ENCODE data around the gene CNPY2.
"Not testable (repeated sequence)": the region's sequence is repeated elsewhere in the genome, so short reads cannot be mapped to it uniquely, and the experiment has no call there.

CNPY2 gene

DNA sequence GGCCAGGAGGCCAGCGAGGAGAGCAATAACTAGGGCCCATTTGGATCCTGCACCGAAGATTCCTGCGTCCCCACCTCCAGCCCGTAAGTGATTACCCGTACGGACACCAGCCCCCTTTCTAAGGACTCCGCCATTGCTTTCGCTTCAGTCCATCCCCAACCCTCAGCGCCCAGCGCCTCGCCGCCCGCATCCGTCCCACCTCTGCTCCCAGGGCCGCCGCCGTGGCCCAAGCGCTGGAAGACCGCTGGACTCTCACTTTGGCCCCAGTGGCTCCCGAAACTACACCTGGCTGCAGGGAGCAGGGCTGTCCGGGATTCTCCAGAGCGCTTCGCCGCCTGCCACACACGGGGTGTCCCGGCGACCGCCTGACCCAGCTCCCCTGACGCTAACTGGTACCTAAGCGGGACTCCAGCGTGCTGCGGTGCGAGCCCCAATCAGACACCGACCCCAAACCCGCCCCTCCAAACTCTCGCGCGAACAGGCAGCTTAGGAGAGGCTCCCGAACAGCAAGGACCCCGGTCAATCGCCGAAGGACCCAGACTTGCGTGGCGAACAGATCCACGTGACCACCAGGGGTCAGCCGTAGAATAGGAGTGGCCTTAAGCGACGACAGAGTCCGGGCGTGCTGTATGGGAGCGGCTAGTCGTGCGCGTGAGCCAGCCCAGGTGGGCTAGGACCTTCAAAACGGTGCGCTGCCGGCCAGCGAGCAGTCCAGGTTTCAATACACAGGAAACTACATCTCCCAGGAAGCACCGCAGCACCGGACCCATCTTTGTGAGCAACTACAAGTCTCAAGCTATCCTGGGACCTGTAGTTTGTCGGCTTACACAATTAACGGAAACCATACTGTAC lies at the start of gene CNPY2:
Gene CNPY2 (minus strand): TSS at position 367 of the 852 bp plus-strand sequence. CDS start 771 bp downstream, outside the sequence.
- peak; percentile 98 for DNase-seq

- no peak for DNase-seq
These were observed 46.6 kb upstream of the CNPY2 start, which contains the start of gene APOF for GRCh38 chr12:56362130-56363059. Gene APOF (minus strand): TSS chr12:56362857. CDS start chr12:56362745, 112 bp downstream.

DNA sequence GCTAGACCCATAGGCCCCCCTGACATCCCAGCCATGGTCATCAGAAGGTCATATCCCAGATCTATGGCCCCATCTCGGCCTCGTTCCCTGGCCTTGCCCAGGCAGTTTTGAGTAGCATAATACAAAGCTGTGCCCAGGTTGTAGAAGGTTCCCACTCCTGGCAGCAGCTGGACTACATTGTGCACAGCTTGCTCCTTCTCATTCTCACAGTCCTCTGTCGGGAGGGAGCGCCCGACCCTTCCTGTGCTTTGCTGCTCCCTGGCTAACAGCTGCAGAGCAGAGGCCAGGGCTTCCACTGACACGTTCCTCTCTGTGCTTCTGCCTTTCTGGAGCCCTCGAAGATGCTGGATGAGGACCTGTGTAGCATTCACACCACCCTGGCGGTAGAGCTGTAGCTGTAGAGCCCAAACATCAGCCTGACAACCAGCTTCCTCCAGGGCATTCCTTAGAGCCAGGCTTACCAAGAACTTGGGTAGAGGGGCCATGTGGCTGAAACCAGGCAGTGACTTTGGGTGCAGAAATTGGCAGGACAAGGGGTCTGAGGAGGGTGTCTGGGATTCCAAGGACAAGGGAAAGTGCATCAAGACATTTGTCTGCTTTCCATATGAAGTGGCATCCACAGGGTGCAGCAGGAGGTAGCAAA lies 45.8 kb upstream of the CNPY2 start:
- no peak for DNase-seq

DNA sequence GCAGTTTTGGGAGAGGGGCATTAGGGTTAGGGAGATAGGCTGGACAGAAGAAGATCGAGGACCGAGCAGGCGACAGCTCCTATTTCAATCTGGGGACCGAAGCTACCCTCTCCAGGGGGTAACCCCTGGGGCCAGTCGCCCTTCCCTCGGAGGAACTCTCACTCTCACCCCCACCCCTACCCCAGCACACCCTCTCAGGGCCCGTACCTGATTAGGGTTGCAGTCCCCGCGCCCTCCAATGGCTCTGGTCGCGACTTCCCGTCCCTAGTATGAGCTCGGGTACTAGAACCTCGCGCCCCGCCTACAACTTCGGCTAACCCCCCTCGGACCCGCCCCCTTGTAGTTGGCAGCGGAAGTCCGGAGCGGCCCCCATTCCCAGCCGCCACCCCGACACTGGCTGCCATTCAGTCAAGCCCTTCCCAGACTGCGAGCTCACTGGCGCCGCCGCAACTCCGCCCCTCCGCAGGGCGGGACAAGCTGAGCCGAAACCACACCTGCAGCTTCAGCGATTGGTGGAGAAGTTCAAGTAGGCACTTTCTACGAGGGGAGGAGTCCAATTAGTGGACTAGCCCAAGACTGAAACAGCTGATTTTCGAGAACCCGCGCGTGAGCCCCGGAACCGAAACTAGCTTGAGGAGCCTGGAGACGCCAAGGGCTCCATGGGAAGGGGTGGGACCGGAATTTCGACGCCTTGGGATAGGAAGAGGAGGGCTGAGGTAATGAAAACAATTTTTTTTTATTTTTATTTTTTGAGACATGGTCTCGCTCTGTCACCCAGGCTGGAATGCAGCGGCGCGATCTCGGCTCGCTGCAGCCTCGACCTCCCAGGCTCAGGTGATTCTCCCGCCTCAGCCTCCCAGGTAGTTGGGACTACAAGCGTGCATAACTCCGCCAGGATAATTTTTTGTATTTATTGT lies 44.3 kb upstream of the CNPY2 start, which contains the start of gene STAT2:
Gene STAT2 (minus strand): TSS at position 257 of the 917 bp plus-strand sequence. CDS start 3,536 bp downstream, outside the sequence.
- peak; percentile 96 to 97 for DNase-seq

GRCh38 chr12:56358836-56359532 lies 43.2 kb upstream of the CNPY2 start:
- no peak for DNase-seq

DNA sequence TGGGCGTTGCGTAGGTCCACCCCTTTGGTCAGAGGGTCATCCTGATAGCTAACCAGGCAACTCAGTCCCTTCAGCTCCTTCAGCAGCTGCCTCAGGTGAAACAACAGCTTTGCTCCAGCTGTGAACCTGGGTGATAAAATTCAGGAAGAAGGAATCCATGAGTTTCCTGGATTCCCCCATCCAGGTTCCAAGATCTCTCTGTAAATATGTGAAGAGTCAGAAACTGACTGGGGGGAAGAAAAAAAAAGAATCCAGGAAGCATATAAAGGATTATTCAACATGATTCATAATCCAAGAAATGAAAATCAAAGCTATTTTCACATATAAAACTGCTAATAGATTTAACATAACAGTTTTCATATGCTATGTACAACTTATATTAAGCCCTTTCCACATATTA lies 35.5 kb upstream of the CNPY2 start:
- DNase-seq = no peak

- DNase-seq = no peak
These were observed 34.9 kb upstream of the CNPY2 start for GRCh38 chr12:56350662-56351061.

DNA sequence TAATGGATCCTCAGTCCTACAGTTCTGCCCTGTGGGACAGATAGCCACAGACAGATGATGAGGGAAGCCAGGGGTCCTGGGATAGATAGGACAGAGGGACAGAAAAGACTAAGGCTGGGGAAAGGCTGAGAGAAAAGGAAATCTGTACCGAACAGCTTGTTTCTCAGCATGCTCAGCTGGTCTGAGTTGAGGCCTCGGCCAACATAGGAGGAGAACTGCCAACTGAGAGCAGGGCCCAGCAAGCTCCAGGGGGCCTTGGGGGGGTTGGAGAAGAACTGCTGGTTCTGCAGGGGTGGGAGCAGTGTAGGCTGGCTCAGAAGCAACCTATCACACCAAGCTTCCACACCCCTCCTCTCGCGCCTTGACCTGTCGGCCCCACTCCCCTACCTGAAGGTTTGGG lies 33.0 kb upstream of the CNPY2 start:
- no peak for DNase-seq

DNA sequence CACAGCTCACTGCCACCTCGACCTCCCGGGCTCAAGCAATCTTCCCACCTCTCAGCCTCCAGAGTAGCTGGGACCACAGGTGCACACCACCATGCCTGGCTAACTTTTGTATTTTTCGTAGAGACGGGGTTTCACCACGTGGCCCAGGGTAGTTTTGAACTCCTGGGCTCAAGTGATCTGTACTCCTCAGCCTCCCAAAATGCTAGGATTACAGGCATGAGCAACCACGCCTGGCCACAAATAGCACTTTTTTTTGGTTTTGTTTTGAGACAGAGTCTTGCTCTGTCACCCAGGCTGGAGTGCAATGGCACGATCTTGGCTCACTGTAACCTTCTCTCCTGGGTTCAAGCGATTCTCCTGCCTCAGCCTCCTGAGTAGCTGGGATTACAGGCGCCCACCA lies 31.5 kb upstream of the CNPY2 start:
- not testable (repeated sequence) for DNase-seq

GRCh38 chr12:56346675-56347074 lies 30.9 kb upstream of the CNPY2 start:
- no peak for DNase-seq

- DNase-seq = not testable (repeated sequence)
These were observed 26.5 kb upstream of the CNPY2 start for GRCh38 chr12:56342290-56342689.

GRCh38 chr12:56341616-56342015 lies 25.8 kb upstream of the CNPY2 start:
- DNase-seq = no peak

DNA sequence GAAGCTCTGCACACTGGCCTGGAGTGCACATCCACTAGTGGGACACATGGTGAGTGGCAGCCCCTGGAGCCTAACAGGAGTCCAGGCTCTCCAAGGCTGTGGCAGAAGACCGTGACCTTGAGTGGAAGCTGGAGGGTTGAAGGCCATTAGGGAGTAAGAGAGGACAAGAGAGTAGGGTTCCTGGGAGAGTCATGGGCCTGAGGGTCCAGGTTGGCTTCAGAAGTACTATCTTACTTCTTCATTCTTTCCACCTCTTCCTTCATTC lies 23.3 kb upstream of the CNPY2 start:
- no peak for DNase-seq

- no peak for DNase-seq
These were observed 22.7 kb upstream of the CNPY2 start, which contains the start of gene IL23A for GRCh38 chr12:56338308-56339157. Gene IL23A (plus strand): TSS chr12:56338884. CDS start chr12:56339045, 161 bp downstream.

GRCh38 chr12:56337753-56338251 lies 22.0 kb upstream of the CNPY2 start:
- no peak for DNase-seq

DNA sequence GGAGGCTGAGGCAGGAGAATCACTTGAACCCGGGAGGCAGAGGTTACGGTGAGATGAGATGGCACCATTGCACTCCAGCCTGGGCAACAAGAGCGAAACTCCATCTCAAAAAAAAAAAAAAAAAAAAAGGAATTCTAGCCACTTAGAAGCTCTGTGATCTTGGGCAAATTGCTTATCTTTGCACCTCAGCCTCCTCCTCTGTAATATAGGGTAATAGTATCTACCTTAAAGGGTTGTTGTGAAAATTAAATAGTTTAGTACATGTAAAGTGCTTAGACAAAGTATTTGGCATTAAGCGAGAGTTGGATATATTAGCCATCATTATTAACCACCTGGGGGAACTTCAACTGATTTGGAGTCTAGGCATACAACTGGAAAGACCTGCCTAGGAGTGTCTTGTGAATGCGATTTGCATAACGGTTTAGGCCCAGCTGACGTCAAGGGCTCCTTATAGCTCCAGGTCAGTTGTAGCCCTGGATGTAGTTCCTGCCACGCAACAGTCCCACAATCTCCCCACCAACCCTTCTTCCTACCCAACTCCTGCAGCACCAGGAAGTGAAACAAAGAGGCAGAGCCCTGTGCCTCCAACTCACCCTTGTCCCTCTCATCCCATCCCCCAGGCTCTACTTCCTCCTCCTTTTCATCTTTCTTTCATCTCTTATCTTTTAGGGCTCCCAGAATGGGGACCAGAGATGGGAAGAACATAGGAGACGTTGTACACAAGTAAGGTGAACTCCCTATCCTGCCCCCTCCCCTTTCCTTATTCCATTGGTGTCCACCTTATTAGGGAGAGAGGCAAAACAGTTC lies 20.8 kb upstream of the CNPY2 start:
- no peak for DNase-seq

DNA sequence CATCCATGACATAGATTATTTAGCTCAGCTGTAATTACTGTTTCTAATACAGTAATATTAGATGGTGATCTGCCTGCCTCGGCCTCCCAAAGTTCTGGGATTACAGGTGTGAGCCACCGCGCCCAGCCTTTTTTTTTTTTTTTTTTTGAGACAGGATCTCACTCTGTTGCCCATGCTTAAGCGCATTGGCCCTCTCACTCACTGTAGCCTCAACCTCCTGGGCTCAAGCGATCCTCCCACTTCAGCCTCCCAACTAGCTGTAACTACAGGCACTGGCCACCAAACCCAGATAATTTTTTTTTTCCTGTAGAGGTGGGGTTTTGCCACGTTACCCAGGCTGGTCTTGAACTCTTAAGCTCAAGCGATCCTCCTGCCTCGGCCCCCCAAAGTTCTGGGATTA lies 19.7 kb upstream of the CNPY2 start:
- not testable (repeated sequence) for DNase-seq

GRCh38 chr12:56334490-56334793 lies 18.7 kb upstream of the CNPY2 start:
- DNase-seq = no peak

All from SHP77 (cell line).